ENCODE data around the gene ISM2.

GRCh38 chr14:77457522-77458248 lies 40.9 kb downstream of the ISM2 start, which contains the start of the genes AHSA1 and VIPAS39:
- TF ChIP-seq CTCF (IDR thresholded peaks at IDR 0.05) (0 out of 2 replicates have a peak, but pooled peaks have one; percentile 7), ZFX (IDR thresholded peaks at IDR 0.05; ENCODE audit: borderline replicate concordance) (no peak)

Measured in 22Rv1 (cell line).